ENCODE results near the gene AP3S2.

GRCh38 chr15:89841306-89841705 lies 52.5 kb downstream of the AP3S2 start:
- TF ChIP-seq CTCF (IDR thresholded peaks at IDR 0.05; ENCODE audit: insufficient read depth, low read length, poor library complexity, severe bottlenecking), result no peak
- TF ChIP-seq EZH2phosphoT487 (conservative IDR thresholded peaks at IDR 0.05; ENCODE audit: low read length), result no peak
